Panc1 (cell line): ENCODE results near the gene HVCN1.
A peak's percentile ranks its signal among the peaks of the same experiment; 100 is the strongest.
"Not testable (repeated sequence)": the region's sequence is repeated elsewhere in the genome, so short reads cannot be mapped to it uniquely, and the experiment has no call there.

Experiments used
- CTCF ChIP-seq: fragments of 450-650 bp; IDR thresholded peaks from 2 replicates; pipeline ENCODE4 v1.5.1; 2017; ENCODE audit warnings: mild to moderate bottlenecking
- POLR2AphosphoS5 ChIP-seq: IDR thresholded peaks from 2 replicates; pipeline ENCODE4 v1.6.1; 2012; ENCODE audit warnings: mild to moderate bottlenecking, low read depth, low read length, moderate library complexity

GRCh38 chr12:110602085-110602814, 86.7 kb downstream of the HVCN1 start:
- TF ChIP-seq CTCF, result peak; percentile 82
- not testable (repeated sequence) for TF ChIP-seq POLR2AphosphoS5
